Small intestine (tissue), 7 donors: Measurements from ENCODE around the gene NTN1. TPM values are rescaled to one million over a fixed set of nuclear protein-coding genes. Genes with fewer than 3 reads are reported as not detected.
A peak's percentile ranks its signal among the peaks of the same experiment; 100 is the strongest.

ENCODE experiments used
- DNase-seq, 2 donors: peaks; one replicate each; pipeline versions ENCODE4 v3.0.0 to v3.0.0-alpha.2; 2013
- FAIRE-seq: peaks from 2 replicates; lab custom pipeline; 2012; peaks lifted over from hg19 to GRCh38; lab: Jason Lieb, UNC
- H3K27ac ChIP-seq, 3 donors: one replicate each; pipeline ENCODE4 v1.5.1; 2013; ENCODE audit warnings: low read length in 2 of 3, mild to moderate bottlenecking in 2 of 3, control low read depth in 1 of 3, inconsistent platforms in 1 of 3, low read depth in 1 of 3, moderate library complexity in 1 of 3
- H3K27me3 ChIP-seq, 3 donors: one replicate each; pipeline ENCODE4 v1.6.1; 2013; ENCODE audit warnings: low read length in 3 of 3, inconsistent platforms in 1 of 3; ENCODE audit not compliant: control insufficient read depth in 3 of 3, insufficient read depth in 3 of 3
- H3K36me3 ChIP-seq, 3 donors: one replicate each; pipeline ENCODE4 v1.6.1; 2013; ENCODE audit warnings: low read length in 3 of 3, inconsistent platforms in 1 of 3, low read depth in 1 of 3, mild to moderate bottlenecking in 1 of 3, moderate library complexity in 1 of 3; ENCODE audit not compliant: control insufficient read depth in 3 of 3, insufficient read depth in 2 of 3
- H3K4me1 ChIP-seq, 3 donors: one replicate each; pipeline ENCODE4 v1.6.1; 2013; ENCODE audit warnings: low read length in 2 of 3, inconsistent platforms in 1 of 3, low read depth in 1 of 3, mild to moderate bottlenecking in 1 of 3, moderate library complexity in 1 of 3; ENCODE audit not compliant: control insufficient read depth in 3 of 3, insufficient read depth in 2 of 3
- H3K4me3 ChIP-seq, 3 donors: one replicate each; pipeline ENCODE4 v1.5.1; 2013; ENCODE audit warnings: low read length in 3 of 3, control low read depth in 1 of 3, inconsistent platforms in 1 of 3, low read depth in 1 of 3, mild to moderate bottlenecking in 1 of 3, moderate library complexity in 1 of 3
- H3K9me3 ChIP-seq, 2 donors: one replicate each; pipeline ENCODE4 v1.6.1; 2013; ENCODE audit warnings: low read depth in 1 of 2, low read length in 1 of 2; ENCODE audit not compliant: control insufficient read depth in 2 of 2, insufficient read depth in 1 of 2
- WGBS, 3 donors: extraction: QIAGEN DNeasy Blood & Tissue Kit; methylation state at CpG; one replicate each; pipeline ENCODE4 v1.1.7; 2013; 5-methylcytosine and 5-hydroxymethylcytosine counted together
- polyA plus RNA-seq, 4 donors: library from polyadenylated mRNA; stranded (reverse) in 3 of 4; unstranded in 1 of 4; fragments of 200-250 nt in 3 of 4; fragments of 120-200 nt in 1 of 4; gene quantifications; one replicate each; pipeline versions ENCODE4 v1.2.1 to v1.2.3, GENCODE V29; 2013
- donor health status: healthy with polysubstance abuse.
- donor health status: control.
- donor health status: control.
- donor health status: Bipolar disorder and iron deficiency.
- donor health status: healthy.

The NTN1 gene
- polyA plus RNA-seq, 4 donors = 0.22 to 13.2 (median 2.6) TPM

DNA sequence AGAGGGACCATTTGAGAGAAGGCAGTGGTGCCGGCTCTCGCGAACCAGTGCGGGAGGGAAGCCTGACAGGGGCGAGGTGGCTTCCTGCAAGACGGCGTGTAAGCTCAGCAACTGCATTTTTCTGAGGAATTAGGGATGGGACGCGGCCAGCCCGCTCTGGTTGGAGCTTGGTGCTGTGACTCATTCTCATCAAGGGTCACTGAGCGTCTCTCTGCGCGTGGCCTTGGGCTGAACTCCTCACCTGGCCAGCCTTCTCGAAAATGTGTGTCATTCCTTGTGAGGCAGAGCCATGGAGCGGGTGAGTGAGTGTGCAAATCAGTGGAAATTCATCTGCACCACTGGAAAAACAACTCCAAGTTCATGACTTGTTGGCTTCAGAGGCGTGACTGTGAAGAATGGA, 52.8 kb downstream of the NTN1 start:
- DNase-seq (no peak), FAIRE-seq (no peak)
- H3K36me3 ChIP-seq = no peaks in the 10 kb centered on the region
- no peak overlapping the region for H3K4me3 ChIP-seq
- no peaks in the 10 kb centered on the region for H3K27me3 ChIP-seq
- no peaks in the 10 kb centered on the region for H3K9me3 ChIP-seq
- H3K27ac ChIP-seq = no peak overlapping the region
- WGBS, 3 donors = 88 to 95% (median 91%) methylated on average over 16 of the region's 16 CpGs
- no peaks in the 10 kb centered on the region for H3K4me1 ChIP-seq

DNA sequence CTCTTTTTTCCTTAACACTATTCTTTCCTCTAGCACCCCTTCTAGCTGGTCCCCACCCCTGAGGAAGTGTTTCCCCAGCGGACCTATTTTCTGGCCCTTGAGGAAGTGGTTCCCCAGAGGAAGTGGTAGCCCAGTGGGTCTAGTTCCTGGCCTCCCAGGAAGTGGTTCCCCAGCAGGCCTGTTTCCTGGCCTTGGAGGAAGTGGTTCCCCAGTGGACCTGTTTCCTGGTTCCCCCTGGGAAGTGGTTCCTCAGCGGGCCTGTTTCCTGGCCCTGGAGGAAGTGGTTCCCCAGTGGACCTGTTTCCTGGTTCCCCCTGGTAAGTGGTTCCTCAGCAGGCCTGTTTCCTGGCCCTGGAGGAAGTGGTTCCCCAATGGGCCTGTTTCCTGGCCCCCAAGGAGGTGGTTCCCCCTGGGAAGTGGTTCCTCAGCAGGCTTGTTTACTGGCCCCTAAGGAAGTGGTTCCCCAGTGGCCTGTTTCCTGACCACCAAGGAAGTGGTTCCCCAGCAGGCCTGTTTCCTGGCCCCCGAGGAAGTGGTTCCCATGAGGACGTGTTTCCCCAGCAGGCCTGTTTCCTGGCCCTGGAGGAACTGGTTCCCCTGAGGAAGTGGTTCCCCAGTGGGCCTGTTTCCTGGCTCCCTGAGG, 58.3 kb downstream of the NTN1 start:
- Histone ChIP-seq H3K4me1 (peaks cover 0 to 5% (median 2%) of the 10 kb centered on the region in 3 donors), H3K36me3 (no peaks in the 10 kb centered on the region), H3K4me3 (no peak overlapping the region), H3K9me3 (no peaks in the 10 kb centered on the region), H3K27ac (peak overlapping the region in 1 of 3 donors; percentile 19), H3K27me3 (no peaks in the 10 kb centered on the region)
- WGBS, 3 donors = 61 to 86% (median 65%) methylated on average over 4 of the region's 4 CpGs
- DNase-seq (no peak), FAIRE-seq (no peak)

DNA sequence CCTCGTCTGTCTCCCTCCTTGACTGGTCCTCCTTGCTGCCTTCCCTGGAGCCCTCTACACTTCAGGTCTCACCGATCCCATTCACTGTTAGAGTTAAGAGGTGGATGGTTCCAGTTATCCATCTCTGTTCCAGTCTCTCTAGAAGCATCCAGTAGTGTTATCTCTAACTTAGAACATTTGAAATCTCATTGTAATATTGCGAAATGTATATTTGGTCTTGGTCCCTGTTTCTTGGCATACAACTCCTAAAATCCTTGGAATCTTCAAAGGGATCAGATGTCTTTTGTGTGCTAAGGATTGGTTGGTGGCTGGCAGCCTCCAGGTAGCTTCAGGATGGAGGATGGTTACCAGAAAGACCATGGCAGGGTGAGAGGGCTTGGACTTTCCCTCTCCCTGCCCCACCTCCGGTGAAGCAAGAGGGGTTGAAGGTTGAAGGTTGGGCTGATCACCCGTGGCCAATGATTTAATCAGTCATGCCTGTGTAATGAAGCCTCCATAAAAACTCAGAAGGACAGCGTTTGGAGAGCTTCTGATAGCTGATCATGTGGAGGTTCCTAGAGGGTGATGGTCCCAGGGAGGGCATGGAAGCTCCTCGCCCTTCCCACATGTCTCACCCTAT, 59.1 kb downstream of the NTN1 start:
- DNase-seq (peak; percentile 26 to 85), FAIRE-seq (no peak)
- WGBS, 3 donors = 56 to 75% (median 68%) methylated on average over 7 of the region's 7 CpGs
- Histone ChIP-seq H3K36me3 (no peaks in the 10 kb centered on the region), H3K4me1 (peaks cover 0 to 5% (median 2%) of the 10 kb centered on the region in 3 donors), H3K27ac (no peak overlapping the region), H3K9me3 (no peaks in the 10 kb centered on the region), H3K4me3 (no peak overlapping the region), H3K27me3 (no peaks in the 10 kb centered on the region)

DNA sequence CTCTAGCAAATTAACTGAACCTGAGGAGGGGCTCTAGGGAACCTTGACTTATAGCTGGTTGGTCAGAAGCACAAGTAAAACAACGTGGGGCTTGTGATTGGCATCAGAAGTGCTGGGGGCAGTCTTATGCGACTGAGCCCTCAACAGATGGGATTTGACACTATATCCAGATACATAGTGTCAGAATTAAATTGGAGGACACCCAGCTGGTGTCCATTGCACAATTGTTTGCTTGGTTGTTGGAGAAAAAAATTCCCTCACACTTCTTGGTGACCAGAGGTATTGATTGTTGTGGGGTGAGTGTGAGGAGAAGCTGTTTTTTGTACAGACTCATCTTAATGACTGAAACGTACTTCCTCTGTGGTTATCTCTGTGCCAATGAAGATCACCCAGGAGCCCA, 59.7 kb downstream of the NTN1 start:
- 43 to 65% (median 60%) methylated on average over 3 of the region's 3 CpGs for WGBS, 3 donors
- Histone ChIP-seq H3K27ac (no peak overlapping the region), H3K9me3 (no peaks in the 10 kb centered on the region), H3K27me3 (no peaks in the 10 kb centered on the region), H3K4me3 (no peak overlapping the region), H3K36me3 (no peaks in the 10 kb centered on the region), H3K4me1 (peaks cover 0 to 5% (median 2%) of the 10 kb centered on the region in 3 donors)
- FAIRE-seq (no peak), DNase-seq (no peak)

DNA sequence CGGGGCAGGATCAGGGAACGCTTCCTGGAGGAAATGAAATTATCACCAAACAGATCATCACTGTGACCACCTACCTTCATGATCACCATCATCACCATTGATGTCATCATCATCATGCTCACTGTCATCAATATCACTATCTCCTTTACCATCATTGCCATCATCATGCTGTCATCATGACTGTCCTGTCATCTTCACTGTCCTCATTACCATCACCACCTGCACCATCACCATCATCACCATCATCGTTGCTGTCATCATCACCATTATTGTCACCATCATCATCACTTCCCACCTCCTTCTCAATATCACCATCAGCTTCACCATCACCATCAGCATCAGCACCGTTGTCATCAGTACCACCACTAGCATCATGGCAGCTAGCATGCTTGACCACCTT, 65.3 kb downstream of the NTN1 start:
- FAIRE-seq (no peak), DNase-seq (no peak)
- WGBS, 3 donors = 89 to 97% (median 92%) methylated on average over 4 of the region's 4 CpGs
- Histone ChIP-seq H3K36me3 (no peaks in the 10 kb centered on the region), H3K27ac (no peak overlapping the region), H3K27me3 (no peaks in the 10 kb centered on the region), H3K4me1 (no peaks in the 10 kb centered on the region), H3K9me3 (no peaks in the 10 kb centered on the region), H3K4me3 (no peak overlapping the region)

DNA sequence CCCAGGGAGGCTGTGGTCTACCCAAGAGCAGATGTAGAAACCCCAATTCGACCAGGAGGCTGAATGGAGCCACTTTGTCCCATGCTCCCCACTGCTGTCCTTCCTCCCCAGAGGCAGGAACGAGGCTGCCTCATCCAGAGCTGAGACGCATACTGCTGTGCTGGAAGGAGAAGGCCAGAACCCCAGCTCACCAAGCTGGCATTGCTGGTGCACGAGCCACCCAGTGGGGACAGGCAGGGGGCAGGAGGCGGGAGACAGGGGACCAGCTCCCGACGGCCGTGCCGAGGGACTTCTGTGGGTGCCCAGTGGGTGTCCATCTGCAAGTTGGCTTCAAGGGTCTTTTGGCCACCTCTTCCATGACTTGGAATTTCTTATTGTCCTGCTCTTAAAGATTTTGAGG, 66.6 kb downstream of the NTN1 start:
- Histone ChIP-seq H3K9me3 (no peaks in the 10 kb centered on the region), H3K27me3 (no peaks in the 10 kb centered on the region), H3K4me3 (no peak overlapping the region), H3K4me1 (no peaks in the 10 kb centered on the region), H3K36me3 (no peaks in the 10 kb centered on the region), H3K27ac (no peak overlapping the region)
- FAIRE-seq (no peak), DNase-seq (no peak)
- 86 to 90% (median 87%) methylated on average over 8 to 9 of the region's 9 CpGs for WGBS, 3 donors

DNA sequence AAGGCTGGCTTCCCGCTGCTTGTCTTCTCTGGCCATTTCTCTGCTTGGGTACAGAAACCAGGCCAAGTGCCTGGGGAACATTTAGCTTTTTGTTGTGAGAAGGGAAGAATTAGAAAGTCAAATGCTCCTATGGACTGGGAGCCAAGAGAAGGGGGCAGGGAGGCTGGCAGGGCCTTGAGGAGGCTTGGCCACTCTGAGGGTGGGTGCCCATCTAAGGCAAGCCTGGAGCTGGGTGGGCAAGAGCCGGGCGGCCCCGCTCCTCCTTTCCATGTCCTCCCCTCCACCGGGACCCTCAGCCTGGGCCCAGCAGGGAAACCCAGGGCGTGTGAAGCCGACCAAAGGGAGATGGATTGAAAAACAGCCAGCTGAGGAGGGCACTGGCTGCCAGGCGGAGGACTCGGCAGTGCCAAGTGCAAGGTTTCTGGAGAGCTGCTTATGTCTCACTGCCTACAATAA, 69.4 kb downstream of the NTN1 start:
- H3K36me3 ChIP-seq = no peaks in the 10 kb centered on the region
- H3K27me3 ChIP-seq = no peaks in the 10 kb centered on the region
- H3K27ac ChIP-seq = no peak overlapping the region
- no peak overlapping the region for H3K4me3 ChIP-seq
- DNase-seq (no peak), FAIRE-seq (no peak)
- H3K4me1 ChIP-seq = no peaks in the 10 kb centered on the region
- H3K9me3 ChIP-seq = no peaks in the 10 kb centered on the region
- WGBS, 3 donors = 71 to 82% (median 77%) methylated on average over 5 to 9 of the region's 9 CpGs

DNA sequence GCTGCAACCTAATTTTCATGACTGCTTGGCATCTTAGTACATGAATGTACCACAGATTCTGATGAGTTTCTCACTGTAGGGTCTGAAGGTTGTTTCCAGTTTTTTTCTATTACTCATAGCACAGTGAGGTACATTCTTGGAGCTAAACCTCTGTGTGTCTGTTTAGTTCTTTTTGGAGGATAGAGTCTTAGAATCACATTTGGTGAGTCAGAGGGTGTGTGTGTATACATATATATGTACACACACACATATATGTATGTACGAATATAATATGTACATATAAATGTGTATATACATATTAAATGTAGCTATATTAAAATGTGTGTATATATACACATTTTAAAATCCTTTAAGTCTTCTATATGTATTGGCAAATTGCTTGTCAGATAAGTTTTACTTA, 72.9 kb downstream of the NTN1 start:
- Histone ChIP-seq H3K36me3 (no peaks in the 10 kb centered on the region), H3K27me3 (peaks cover 0 to 4% (median 0%) of the 10 kb centered on the region in 3 donors), H3K27ac (no peak overlapping the region), H3K4me3 (no peak overlapping the region), H3K4me1 (no peaks in the 10 kb centered on the region), H3K9me3 (no peaks in the 10 kb centered on the region)
- DNase-seq (no peak), FAIRE-seq (no peak)
- WGBS, 3 donors = 83 to 91% (median 88%) methylated on average over 1 of the region's 1 CpG
